ENCODE results near the gene FBXO8.

DNA sequence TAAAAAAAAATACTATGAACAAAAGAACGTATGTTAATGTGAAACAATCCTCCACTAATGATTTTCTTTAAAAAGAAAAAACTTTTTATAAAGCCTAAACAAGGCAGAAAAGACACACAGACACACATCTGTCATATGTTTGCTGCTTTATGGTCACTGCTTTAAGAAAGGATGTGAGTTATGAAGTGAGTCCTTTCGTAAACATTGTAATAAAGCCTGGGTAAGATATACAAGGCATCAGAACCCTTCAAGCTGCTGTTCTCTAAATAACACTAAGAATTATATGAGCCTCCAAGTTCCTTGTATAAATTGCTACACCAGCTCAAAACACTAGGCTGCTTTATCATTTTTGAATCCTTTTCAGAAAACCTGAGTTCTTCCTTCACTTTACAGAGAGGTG lies 81.6 kb downstream of the FBXO8 start:
- TF ChIP-seq, protein P1, sequence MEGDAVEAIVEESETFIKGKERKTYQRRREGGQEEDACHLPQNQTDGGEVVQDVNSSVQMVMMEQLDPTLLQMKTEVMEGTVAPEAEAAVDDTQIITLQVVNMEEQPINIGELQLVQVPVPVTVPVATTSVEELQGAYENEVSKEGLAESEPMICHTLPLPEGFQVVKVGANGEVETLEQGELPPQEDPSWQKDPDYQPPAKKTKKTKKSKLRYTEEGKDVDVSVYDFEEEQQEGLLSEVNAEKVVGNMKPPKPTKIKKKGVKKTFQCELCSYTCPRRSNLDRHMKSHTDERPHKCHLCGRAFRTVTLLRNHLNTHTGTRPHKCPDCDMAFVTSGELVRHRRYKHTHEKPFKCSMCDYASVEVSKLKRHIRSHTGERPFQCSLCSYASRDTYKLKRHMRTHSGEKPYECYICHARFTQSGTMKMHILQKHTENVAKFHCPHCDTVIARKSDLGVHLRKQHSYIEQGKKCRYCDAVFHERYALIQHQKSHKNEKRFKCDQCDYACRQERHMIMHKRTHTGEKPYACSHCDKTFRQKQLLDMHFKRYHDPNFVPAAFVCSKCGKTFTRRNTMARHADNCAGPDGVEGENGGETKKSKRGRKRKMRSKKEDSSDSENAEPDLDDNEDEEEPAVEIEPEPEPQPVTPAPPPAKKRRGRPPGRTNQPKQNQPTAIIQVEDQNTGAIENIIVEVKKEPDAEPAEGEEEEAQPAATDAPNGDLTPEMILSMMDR (IDR thresholded peaks at IDR 0.05): no peak
- no peak for TF ChIP-seq POLR2A (IDR thresholded peaks at IDR 0.05)
